ENCODE data around the gene EVX1. TPM values are rescaled to one million over a fixed set of nuclear protein-coding genes. Genes with fewer than 3 reads are reported as not detected.

EVX1 gene
- total RNA-seq, 1 experiment from 2014 or later = 0.33 TPM

GRCh38 chr7:27223941-27224575, 18.5 kb upstream of the EVX1 start:
- no peak overlapping the region for H3K4me3 ChIP-seq (ENCODE audit: low read length)
- no peaks in the 10 kb centered on the region for H3F3A ChIP-seq (ENCODE audit: low read length, unreplicated experiment)
- H3K27ac ChIP-seq (ENCODE audit: low read length) = no peak overlapping the region
- intact Hi-C loops (cut with micrococcal nuclease) = no loop called here
- DNase-seq (no peak), ATAC-seq (no peak)
- POLR2A ChIA-PET (ENCODE audit: unreplicated experiment) = no interaction called here
- CTCF ChIA-PET = no interaction called here
- H3K9me2 ChIP-seq (replicated peaks; ENCODE audit: low read length) = no peaks in the 10 kb centered on the region
- no peaks in the 10 kb centered on the region for H3K9me3 ChIP-seq (ENCODE audit: low read length)
- TF ChIP-seq CTCF (conservative IDR thresholded peaks at IDR 0.05; ENCODE audit: low read depth, low read length) (no peak), EZH2 (IDR thresholded peaks at IDR 0.05; ENCODE audit: low read length, unreplicated experiment) (no peak), EZH2phosphoT487 (IDR thresholded peaks at IDR 0.05; ENCODE audit: borderline replicate concordance, low read length) (no peak)
- H3K4me2 ChIP-seq (ENCODE audit: low read length) = no peak overlapping the region
- H4K20me1 ChIP-seq (ENCODE audit: low read length) = no peaks in the 10 kb centered on the region
- no peaks in the 10 kb centered on the region for H3K27me3 ChIP-seq (ENCODE audit: low read length)
- H3K9ac ChIP-seq (ENCODE audit: low read length) = no peak overlapping the region
- BruUV-seq (replicated peaks) = no TSS peak
- no peak overlapping the region for H2AFZ ChIP-seq (ENCODE audit: low read length)
- peaks cover 14% of the 10 kb centered on the region for H3K4me1 ChIP-seq (ENCODE audit: insufficient read depth, low read length)
- H3K36me3 ChIP-seq (ENCODE audit: low read depth, low read length) = no peaks in the 10 kb centered on the region
- no peaks in the 10 kb centered on the region for H3K79me2 ChIP-seq (ENCODE audit: low read length)

GRCh38 chr7:27224983-27225934, 17.3 kb upstream of the EVX1 start:
- Histone ChIP-seq H3K9ac (ENCODE audit: low read length) (no peak overlapping the region), H3F3A (ENCODE audit: low read length, unreplicated experiment) (no peaks in the 10 kb centered on the region), H2AFZ (ENCODE audit: low read length) (no peak overlapping the region), H3K9me3 (ENCODE audit: low read length) (no peaks in the 10 kb centered on the region), H3K79me2 (ENCODE audit: low read length) (no peaks in the 10 kb centered on the region), H3K27ac (ENCODE audit: low read length) (no peak overlapping the region), H3K4me2 (ENCODE audit: low read length) (no peak overlapping the region), H3K4me1 (ENCODE audit: insufficient read depth, low read length) (peaks cover 14% of the 10 kb centered on the region), H3K9me2 (replicated peaks; ENCODE audit: low read length) (no peaks in the 10 kb centered on the region), H3K36me3 (ENCODE audit: low read depth, low read length) (no peaks in the 10 kb centered on the region), H3K27me3 (ENCODE audit: low read length) (no peaks in the 10 kb centered on the region), H3K4me3 (ENCODE audit: low read length) (no peak overlapping the region), H4K20me1 (ENCODE audit: low read length) (no peaks in the 10 kb centered on the region)
- TF ChIP-seq CTCF (conservative IDR thresholded peaks at IDR 0.05; ENCODE audit: low read depth, low read length) (no peak), EZH2 (IDR thresholded peaks at IDR 0.05; ENCODE audit: low read length, unreplicated experiment) (no peak), EZH2phosphoT487 (IDR thresholded peaks at IDR 0.05; ENCODE audit: borderline replicate concordance, low read length) (no peak)
- intact Hi-C loops (cut with micrococcal nuclease) = no loop called here
- no TSS peak for BruUV-seq (replicated peaks)
- ChIA-PET CTCF (no interaction called here), POLR2A (ENCODE audit: unreplicated experiment) (no interaction called here)
- ATAC-seq (no peak), DNase-seq (no peak)

- intact Hi-C loops (cut with micrococcal nuclease) = no loop called here
- H3K79me2 ChIP-seq (ENCODE audit: low read length) = no peaks in the 10 kb centered on the region
- POLR2A ChIA-PET (ENCODE audit: unreplicated experiment) = interaction anchor here (0.7 kb wide), 1 partner anchor 21 kb away, joined by 3 read pairs; no protein-coding TSS in a partner anchor
These were observed 13.2 kb upstream of the EVX1 start for GRCh38 chr7:27229448-27229847.

More at GRCh38 chr7:27229448-27229847, 13.2 kb upstream of the EVX1 start:
- Histone ChIP-seq H3K9me2 (replicated peaks; ENCODE audit: low read length) (no peaks in the 10 kb centered on the region), H3K36me3 (ENCODE audit: low read depth, low read length) (no peaks in the 10 kb centered on the region), H3K9me3 (ENCODE audit: low read length) (no peaks in the 10 kb centered on the region), H3K4me1 (ENCODE audit: insufficient read depth, low read length) (no peaks in the 10 kb centered on the region), H3K27me3 (ENCODE audit: low read length) (no peaks in the 10 kb centered on the region), H3K27ac (ENCODE audit: low read length) (no peak overlapping the region), H3K4me3 (ENCODE audit: low read length) (no peak overlapping the region), H3K9ac (ENCODE audit: low read length) (no peak overlapping the region), H3F3A (ENCODE audit: low read length, unreplicated experiment) (no peaks in the 10 kb centered on the region), H4K20me1 (ENCODE audit: low read length) (no peaks in the 10 kb centered on the region), H3K4me2 (ENCODE audit: low read length) (no peak overlapping the region), H2AFZ (ENCODE audit: low read length) (no peak overlapping the region)
- TF ChIP-seq EZH2 (IDR thresholded peaks at IDR 0.05; ENCODE audit: low read length, unreplicated experiment) (no peak), EZH2phosphoT487 (IDR thresholded peaks at IDR 0.05; ENCODE audit: borderline replicate concordance, low read length) (no peak), CTCF (conservative IDR thresholded peaks at IDR 0.05; ENCODE audit: low read depth, low read length) (no peak)
- DNase-seq (no peak), ATAC-seq (no peak)
- no TSS peak for BruUV-seq (replicated peaks)
- CTCF ChIA-PET = no interaction called here

Data from PC-3 (cell line).